Endothelial cell of hepatic sinusoid (primary cell): ENCODE measurements around the gene LYRM4.

ENCODE experiments used
- in situ Hi-C: cut with HindIII; loops from 2 replicates; pipeline ENCODE4 v1.10.0; 2017; ENCODE audit warnings: low sequenced_read_pairs

LYRM4 gene

GRCh38 chr6:5105146-5105545 is 155.6 kb downstream of the LYRM4 start:
- in situ Hi-C loops: no loop called here

GRCh38 chr6:5104667-5105066 is 156.1 kb downstream of the LYRM4 start:
- in situ Hi-C loops: loop anchor here (5.0 kb wide), 1 partner anchor 82 kb away; no protein-coding TSS in a partner anchor

- in situ Hi-C loops: loop anchor here (5.0 kb wide), 1 partner anchor 81 kb away; no protein-coding TSS in a partner anchor
Observed at GRCh38 chr6:5103250-5103649, 157.5 kb downstream of the LYRM4 start.

- in situ Hi-C loops: loop anchor here (5.0 kb wide), 1 partner anchor 80 kb away; no protein-coding TSS in a partner anchor
Observed at GRCh38 chr6:5102267-5102970, 158.3 kb downstream of the LYRM4 start.

- in situ Hi-C loops: loop anchor here (5.0 kb wide), 1 partner anchor 79 kb away; no protein-coding TSS in a partner anchor
Observed at GRCh38 chr6:5100806-5101205, 159.9 kb downstream of the LYRM4 start.

GRCh38 chr6:5099537-5099936 is 161.2 kb downstream of the LYRM4 start:
- in situ Hi-C loops: no loop called here

GRCh38 chr6:5098501-5099270 is 162.1 kb downstream of the LYRM4 start:
- in situ Hi-C loops: no loop called here

GRCh38 chr6:5096482-5096881 is 164.3 kb downstream of the LYRM4 start:
- in situ Hi-C loops: no loop called here

- in situ Hi-C loops: no loop called here
Observed at GRCh38 chr6:5095236-5095635, 165.5 kb downstream of the LYRM4 start.

- in situ Hi-C loops: no loop called here
Observed at GRCh38 chr6:5094327-5094726, 166.4 kb downstream of the LYRM4 start.

GRCh38 chr6:5093231-5094015 is 167.3 kb downstream of the LYRM4 start:
- in situ Hi-C loops: no loop called here

GRCh38 chr6:5091210-5092069 is 169.3 kb downstream of the LYRM4 start:
- in situ Hi-C loops: no loop called here

GRCh38 chr6:5090603-5091002 is 170.1 kb downstream of the LYRM4 start:
- in situ Hi-C loops: no loop called here

- in situ Hi-C loops: no loop called here
Observed at GRCh38 chr6:5089481-5090438, 171.0 kb downstream of the LYRM4 start.

- in situ Hi-C loops: no loop called here
Observed at GRCh38 chr6:5088780-5089179, 172.0 kb downstream of the LYRM4 start.

GRCh38 chr6:5087389-5087788 is 173.4 kb downstream of the LYRM4 start:
- in situ Hi-C loops: no loop called here

- in situ Hi-C loops: no loop called here
Observed at GRCh38 chr6:5086294-5086890, 174.4 kb downstream of the LYRM4 start.

- in situ Hi-C loops: no loop called here
Observed at GRCh38 chr6:5085648-5086293, 175.0 kb downstream of the LYRM4 start.
